ENCODE measurements around the gene SEC22A.

DNA sequence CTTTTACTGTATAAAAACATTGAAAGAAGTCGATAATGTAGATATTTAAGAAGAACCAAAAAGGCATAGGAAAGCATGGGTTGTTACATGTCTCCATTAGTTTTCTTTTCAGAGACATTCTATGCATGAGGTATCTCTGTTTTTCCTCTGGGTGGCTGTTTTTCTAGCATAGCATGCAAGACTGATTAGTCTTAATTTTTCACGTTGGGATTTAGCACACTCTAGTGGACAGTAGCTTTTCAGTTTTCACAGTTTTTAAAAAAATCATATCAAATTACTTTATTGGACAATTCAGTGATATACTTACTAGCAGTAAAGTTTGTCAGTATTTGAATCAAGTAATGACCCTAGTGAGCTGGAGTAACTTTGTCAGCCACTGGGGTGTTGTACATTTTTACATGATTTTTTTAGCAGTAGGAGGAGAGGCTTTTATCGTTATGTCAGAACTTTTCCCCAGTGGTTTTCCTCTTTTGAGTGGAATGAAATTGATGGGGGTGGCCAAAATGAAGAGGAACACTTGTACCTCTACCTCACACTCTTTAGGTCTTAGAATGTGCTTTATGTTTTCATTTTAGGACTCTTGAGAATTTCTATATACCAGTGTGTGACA, 57.2 kb downstream of the SEC22A start:
- TF ChIP-seq, protein P1, sequence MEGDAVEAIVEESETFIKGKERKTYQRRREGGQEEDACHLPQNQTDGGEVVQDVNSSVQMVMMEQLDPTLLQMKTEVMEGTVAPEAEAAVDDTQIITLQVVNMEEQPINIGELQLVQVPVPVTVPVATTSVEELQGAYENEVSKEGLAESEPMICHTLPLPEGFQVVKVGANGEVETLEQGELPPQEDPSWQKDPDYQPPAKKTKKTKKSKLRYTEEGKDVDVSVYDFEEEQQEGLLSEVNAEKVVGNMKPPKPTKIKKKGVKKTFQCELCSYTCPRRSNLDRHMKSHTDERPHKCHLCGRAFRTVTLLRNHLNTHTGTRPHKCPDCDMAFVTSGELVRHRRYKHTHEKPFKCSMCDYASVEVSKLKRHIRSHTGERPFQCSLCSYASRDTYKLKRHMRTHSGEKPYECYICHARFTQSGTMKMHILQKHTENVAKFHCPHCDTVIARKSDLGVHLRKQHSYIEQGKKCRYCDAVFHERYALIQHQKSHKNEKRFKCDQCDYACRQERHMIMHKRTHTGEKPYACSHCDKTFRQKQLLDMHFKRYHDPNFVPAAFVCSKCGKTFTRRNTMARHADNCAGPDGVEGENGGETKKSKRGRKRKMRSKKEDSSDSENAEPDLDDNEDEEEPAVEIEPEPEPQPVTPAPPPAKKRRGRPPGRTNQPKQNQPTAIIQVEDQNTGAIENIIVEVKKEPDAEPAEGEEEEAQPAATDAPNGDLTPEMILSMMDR (IDR thresholded peaks at IDR 0.05) = peak; percentile 28 to 63 (median 60)
- TF ChIP-seq POLR2A (IDR thresholded peaks at IDR 0.05) (no peak), EP300 (IDR thresholded peaks at IDR 0.05) (no peak)
